ENCODE data around the gene SLC29A1.

SLC29A1 gene

GRCh38 chr6:44203955-44204354 is 19.4 kb upstream of the SLC29A1 start:
- no peak for DNase-seq (ENCODE audit: low read depth in 2 of 2)
- TF ChIP-seq CTCF (IDR thresholded peaks at IDR 0.05; ENCODE audit: low read depth, low read length), result no peak
- no peak overlapping the region for H3K4me3 ChIP-seq (replicated peaks in 1 of 2; ENCODE audit: low read depth in 2 of 2, low read length in 2 of 2)

- no peak for DNase-seq (ENCODE audit: low read depth in 2 of 2)
- no peak for TF ChIP-seq CTCF (IDR thresholded peaks at IDR 0.05; ENCODE audit: low read depth, low read length)
- no peak overlapping the region for H3K4me3 ChIP-seq (replicated peaks in 1 of 2; ENCODE audit: low read depth in 2 of 2, low read length in 2 of 2)
Observed at GRCh38 chr6:44207966-44208365, 15.4 kb upstream of the SLC29A1 start.

- no peak overlapping the region for H3K4me3 ChIP-seq (replicated peaks in 1 of 2; ENCODE audit: low read depth in 2 of 2, low read length in 2 of 2)
- DNase-seq (ENCODE audit: low read depth in 2 of 2), result no peak
- TF ChIP-seq CTCF (IDR thresholded peaks at IDR 0.05; ENCODE audit: low read depth, low read length), result no peak
Observed at GRCh38 chr6:44211284-44211683, 12.1 kb upstream of the SLC29A1 start.

- no peak for DNase-seq (ENCODE audit: low read depth in 2 of 2)
- no peak for TF ChIP-seq CTCF (IDR thresholded peaks at IDR 0.05; ENCODE audit: low read depth, low read length)
- H3K4me3 ChIP-seq (replicated peaks in 1 of 2; ENCODE audit: low read depth in 2 of 2, low read length in 2 of 2), result no peak overlapping the region
Observed at GRCh38 chr6:44214307-44214706, 9.1 kb upstream of the SLC29A1 start.

GRCh38 chr6:44216677-44217331 is 6.6 kb upstream of the SLC29A1 start, which contains the start of gene MYMX:
Gene MYMX, plus strand, starts transcription at chr6:44216926. Its CDS starts 546 bp downstream, at chr6:44217472.
- no peak for DNase-seq (ENCODE audit: low read depth in 2 of 2)
- H3K4me3 ChIP-seq (replicated peaks in 1 of 2; ENCODE audit: low read depth in 2 of 2, low read length in 2 of 2), result no peak within 1 kb of the TSS
- no peak for TF ChIP-seq CTCF (IDR thresholded peaks at IDR 0.05; ENCODE audit: low read depth, low read length)

GRCh38 chr6:44217332-44218143 is 5.9 kb upstream of the SLC29A1 start:
- TF ChIP-seq CTCF (IDR thresholded peaks at IDR 0.05; ENCODE audit: low read depth, low read length), result no peak
- DNase-seq (ENCODE audit: low read depth in 2 of 2), result no peak
- no peak overlapping the region for H3K4me3 ChIP-seq (replicated peaks in 1 of 2; ENCODE audit: low read depth in 2 of 2, low read length in 2 of 2)
